ENCODE data around the gene RPA1. TPM values are rescaled to one million over a fixed set of nuclear protein-coding genes. Genes with fewer than 3 reads are reported as not detected.
"Not testable (repeated sequence)": the region's sequence is repeated elsewhere in the genome, so short reads cannot be mapped to it uniquely, and the experiment has no call there.

The RPA1 gene
- total RNA-seq, 1 experiment from 2014 or later: 201 TPM

- no peak overlapping the region for H3K27ac ChIP-seq
- DNase-seq: no peak
- ChIA-PET POLR2A (ENCODE audit: unreplicated experiment) (interaction anchor here (0.6 kb wide), 2 partner anchors 73 to 241 kb away, joined by 5 to 9 read pairs; no protein-coding TSS in a partner anchor), CTCF (interaction anchor here (0.7 kb wide), 1 partner anchor 278 kb away, joined by 7 read pairs; no protein-coding TSS in a partner anchor)
- H3K9me2 ChIP-seq (ENCODE audit: insufficient read depth): no peaks in the 10 kb centered on the region
- TF ChIP-seq EZH2 (IDR thresholded peaks at IDR 0.05; ENCODE audit: low read depth): no peak
- no peak for TF ChIP-seq CTCF (conservative IDR thresholded peaks at IDR 0.05)
- H3K4me3 ChIP-seq: no peak overlapping the region
- H3K4me1 ChIP-seq (replicated peaks; ENCODE audit: insufficient read depth): no peaks in the 10 kb centered on the region
- 0 out of 2 replicates have a peak, but pooled peaks cover 3% of the 10 kb centered on the region for H3K36me3 ChIP-seq (ENCODE audit: low read depth)
- H3K9me3 ChIP-seq (ENCODE audit: insufficient read depth, low read depth): no peaks in the 10 kb centered on the region
- no TSS peak for BruUV-seq (replicated peaks)
- H3K4me2 ChIP-seq: no peak overlapping the region
- H2AFZ ChIP-seq: no peak overlapping the region
- peaks cover 18% of the 10 kb centered on the region; the same call in 1 of the 2 replicates for H3F3A ChIP-seq (ENCODE audit: insufficient read depth, low read depth)
- H4K20me1 ChIP-seq (ENCODE audit: insufficient read depth): peaks cover 3% of the 10 kb centered on the region; the same call in 1 of the 2 replicates
- no peaks in the 10 kb centered on the region for H3K27me3 ChIP-seq (ENCODE audit: insufficient read depth, low read depth)
- intact Hi-C loops (cut with micrococcal nuclease; ENCODE audit: unreplicated experiment): no loop called here
- H3K79me2 ChIP-seq (ENCODE audit: low read depth): peaks cover 3% of the 10 kb centered on the region; the same call in 1 of the 2 replicates
Observed at GRCh38 chr17:1793447-1793806, 36.4 kb upstream of the RPA1 start.

GRCh38 chr17:1796800-1797199 is 33.0 kb upstream of the RPA1 start:
- POLR2A ChIA-PET (ENCODE audit: unreplicated experiment): no interaction called here
- H3K79me2 ChIP-seq (ENCODE audit: low read depth): no peaks in the 10 kb centered on the region; the same call in 1 of the 2 replicates

GRCh38 chr17:1797323-1797722 is 32.5 kb upstream of the RPA1 start:
- Histone ChIP-seq H4K20me1 (ENCODE audit: insufficient read depth) (peaks cover 7% of the 10 kb centered on the region; the same call in 1 of the 2 replicates), H3K4me3 (no peak overlapping the region), H3K4me1 (replicated peaks; ENCODE audit: insufficient read depth) (no peaks in the 10 kb centered on the region), H3K27me3 (ENCODE audit: insufficient read depth, low read depth) (no peaks in the 10 kb centered on the region), H3F3A (ENCODE audit: insufficient read depth, low read depth) (peaks cover 15% of the 10 kb centered on the region; the same call in 1 of the 2 replicates), H3K79me2 (ENCODE audit: low read depth) (no peaks in the 10 kb centered on the region; the same call in 1 of the 2 replicates), H3K4me2 (no peak overlapping the region), H3K27ac (no peak overlapping the region), H3K9me2 (ENCODE audit: insufficient read depth) (no peaks in the 10 kb centered on the region), H2AFZ (no peak overlapping the region), H3K9me3 (ENCODE audit: insufficient read depth, low read depth) (no peaks in the 10 kb centered on the region), H3K36me3 (ENCODE audit: low read depth) (0 out of 2 replicates have a peak, but pooled peaks cover 4% of the 10 kb centered on the region)
- TF ChIP-seq CTCF (conservative IDR thresholded peaks at IDR 0.05): no peak
- TF ChIP-seq EZH2 (IDR thresholded peaks at IDR 0.05; ENCODE audit: low read depth): no peak
- ChIA-PET CTCF (interaction anchor here (0.6 kb wide), 1 partner anchor 18 kb away, joined by 4 read pairs; no protein-coding TSS in a partner anchor), POLR2A (ENCODE audit: unreplicated experiment) (no interaction called here)
- DNase-seq: no peak
- intact Hi-C loops (cut with micrococcal nuclease; ENCODE audit: unreplicated experiment): no loop called here
- BruUV-seq (replicated peaks): no TSS peak

More at GRCh38 chr17:1796800-1797199, 33.0 kb upstream of the RPA1 start:
- CTCF ChIA-PET: interaction anchor here (0.6 kb wide), 1 partner anchor 224 kb away, joined by 14 read pairs; no protein-coding TSS in a partner anchor
- Histone ChIP-seq H3K9me3 (ENCODE audit: insufficient read depth, low read depth) (no peaks in the 10 kb centered on the region), H3K36me3 (ENCODE audit: low read depth) (0 out of 2 replicates have a peak, but pooled peaks cover 4% of the 10 kb centered on the region), H3K27ac (no peak overlapping the region), H3K9me2 (ENCODE audit: insufficient read depth) (no peaks in the 10 kb centered on the region), H3K4me2 (no peak overlapping the region), H3F3A (ENCODE audit: insufficient read depth, low read depth) (peaks cover 15% of the 10 kb centered on the region; the same call in 1 of the 2 replicates), H3K4me1 (replicated peaks; ENCODE audit: insufficient read depth) (no peaks in the 10 kb centered on the region), H3K4me3 (no peak overlapping the region), H4K20me1 (ENCODE audit: insufficient read depth) (peaks cover 7% of the 10 kb centered on the region; the same call in 1 of the 2 replicates), H2AFZ (no peak overlapping the region), H3K27me3 (ENCODE audit: insufficient read depth, low read depth) (no peaks in the 10 kb centered on the region)
- no peak for TF ChIP-seq EZH2 (IDR thresholded peaks at IDR 0.05; ENCODE audit: low read depth)
- intact Hi-C loops (cut with micrococcal nuclease; ENCODE audit: unreplicated experiment): no loop called here
- DNase-seq: no peak
- BruUV-seq (replicated peaks): no TSS peak

- H3K4me2 ChIP-seq; intact Hi-C loops (cut with micrococcal nuclease; ENCODE audit: unreplicated experiment); BruUV-seq (replicated peaks); H3K4me1 ChIP-seq (replicated peaks; ENCODE audit: insufficient read depth); H3K9me3 ChIP-seq (ENCODE audit: insufficient read depth, low read depth); H3K27me3 ChIP-seq (ENCODE audit: insufficient read depth, low read depth); DNase-seq; H3K9me2 ChIP-seq (ENCODE audit: insufficient read depth); H3K4me3 ChIP-seq; H4K20me1 ChIP-seq (ENCODE audit: insufficient read depth); POLR2A ChIA-PET (ENCODE audit: unreplicated experiment); H2AFZ ChIP-seq; H3K79me2 ChIP-seq (ENCODE audit: low read depth); H3K27ac ChIP-seq; H3K36me3 ChIP-seq (ENCODE audit: low read depth): not testable (repeated sequence)
- peaks cover 15% of the 10 kb centered on the region; the same call in 1 of the 2 replicates for H3F3A ChIP-seq (ENCODE audit: insufficient read depth, low read depth)
- CTCF ChIA-PET: interaction anchor here (0.6 kb wide), 1 partner anchor 18 kb away, joined by 4 read pairs; no protein-coding TSS in a partner anchor
Observed at GRCh38 chr17:1797846-1798245, 32.0 kb upstream of the RPA1 start.

Data from PC-9 (cell line).